ENCODE results near the gene TMEM11.

TMEM11 gene

GRCh38 chr17:21235921-21236320 lies 22.0 kb upstream of the TMEM11 start:
- no peaks in the 10 kb centered on the region for H3F3A ChIP-seq (ENCODE audit: insufficient read depth, low read length)
- no peaks in the 10 kb centered on the region for H3K4me1 ChIP-seq (ENCODE audit: low read length)
- no peak overlapping the region for H2AFZ ChIP-seq (ENCODE audit: low read length)
- H3K9me3 ChIP-seq (replicated peaks; ENCODE audit: insufficient read depth, low read length): no peaks in the 10 kb centered on the region
- no peak for TF ChIP-seq EZH2 (optimal IDR thresholded peaks at IDR 0.05; ENCODE audit: low read depth, low read length)
- TF ChIP-seq EZH2phosphoT487 (IDR thresholded peaks at IDR 0.05; ENCODE audit: low read length): no peak
- TF ChIP-seq, protein P1, sequence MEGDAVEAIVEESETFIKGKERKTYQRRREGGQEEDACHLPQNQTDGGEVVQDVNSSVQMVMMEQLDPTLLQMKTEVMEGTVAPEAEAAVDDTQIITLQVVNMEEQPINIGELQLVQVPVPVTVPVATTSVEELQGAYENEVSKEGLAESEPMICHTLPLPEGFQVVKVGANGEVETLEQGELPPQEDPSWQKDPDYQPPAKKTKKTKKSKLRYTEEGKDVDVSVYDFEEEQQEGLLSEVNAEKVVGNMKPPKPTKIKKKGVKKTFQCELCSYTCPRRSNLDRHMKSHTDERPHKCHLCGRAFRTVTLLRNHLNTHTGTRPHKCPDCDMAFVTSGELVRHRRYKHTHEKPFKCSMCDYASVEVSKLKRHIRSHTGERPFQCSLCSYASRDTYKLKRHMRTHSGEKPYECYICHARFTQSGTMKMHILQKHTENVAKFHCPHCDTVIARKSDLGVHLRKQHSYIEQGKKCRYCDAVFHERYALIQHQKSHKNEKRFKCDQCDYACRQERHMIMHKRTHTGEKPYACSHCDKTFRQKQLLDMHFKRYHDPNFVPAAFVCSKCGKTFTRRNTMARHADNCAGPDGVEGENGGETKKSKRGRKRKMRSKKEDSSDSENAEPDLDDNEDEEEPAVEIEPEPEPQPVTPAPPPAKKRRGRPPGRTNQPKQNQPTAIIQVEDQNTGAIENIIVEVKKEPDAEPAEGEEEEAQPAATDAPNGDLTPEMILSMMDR (IDR thresholded peaks at IDR 0.05; ENCODE audit: low read length): no peak
- no peaks in the 10 kb centered on the region for H3K27me3 ChIP-seq (replicated peaks; ENCODE audit: insufficient read depth, low read length)
- DNase-seq: no peak
- H3K9ac ChIP-seq (ENCODE audit: low read length): no peak overlapping the region
- H3K4me3 ChIP-seq (ENCODE audit: low read length): no peak overlapping the region
- no peaks in the 10 kb centered on the region for H3K9me2 ChIP-seq (replicated peaks; ENCODE audit: insufficient read depth, low read length)
- no peaks in the 10 kb centered on the region for H4K20me1 ChIP-seq (ENCODE audit: insufficient read depth, low read length)
- H3K36me3 ChIP-seq (replicated peaks; ENCODE audit: insufficient read depth, low read length): no peaks in the 10 kb centered on the region
- no peak overlapping the region for H3K27ac ChIP-seq (ENCODE audit: low read length)
- H3K4me2 ChIP-seq (ENCODE audit: low read depth, low read length): no peak overlapping the region
- H3K79me2 ChIP-seq (ENCODE audit: low read length): no peaks in the 10 kb centered on the region

GRCh38 chr17:21233581-21234347 lies 19.8 kb upstream of the TMEM11 start:
- TF ChIP-seq EZH2 (optimal IDR thresholded peaks at IDR 0.05; ENCODE audit: low read depth, low read length) (no peak), EZH2phosphoT487 (IDR thresholded peaks at IDR 0.05; ENCODE audit: low read length) (no peak)
- TF ChIP-seq, protein P1 (IDR thresholded peaks at IDR 0.05; ENCODE audit: low read length): no peak

DNA sequence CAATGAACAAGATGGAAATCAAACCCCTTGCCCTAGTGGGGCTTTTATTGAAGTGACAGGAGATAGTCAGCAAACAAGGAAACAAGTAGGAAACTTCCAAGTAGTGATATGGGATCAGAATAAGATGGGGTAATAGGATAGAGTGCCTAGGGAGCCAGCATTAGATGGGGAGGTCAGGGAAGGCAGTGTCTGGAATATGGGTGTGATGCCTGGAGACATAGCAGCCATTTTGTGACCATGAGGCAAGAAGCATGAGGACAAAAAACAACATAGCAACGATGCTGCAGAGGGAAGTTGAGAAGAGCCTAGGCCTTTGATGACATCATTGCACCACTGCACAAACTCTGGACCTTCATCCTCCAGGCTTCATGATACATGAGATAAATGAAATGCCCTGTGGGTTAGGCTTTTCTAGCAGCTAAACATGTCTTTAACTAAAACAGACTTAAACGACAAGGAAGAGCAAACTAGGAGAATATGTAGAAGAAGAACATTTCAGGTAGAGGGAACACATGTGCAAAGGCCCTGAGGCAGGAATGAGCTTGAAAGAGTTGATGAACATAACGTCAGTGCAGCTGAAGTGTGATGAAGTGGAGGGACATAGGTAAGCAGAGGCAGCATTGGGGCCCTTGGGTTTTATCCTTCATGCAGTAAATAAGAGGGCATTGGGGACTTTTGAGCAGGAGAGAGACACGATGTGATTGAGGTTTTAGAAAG lies 18.2 kb upstream of the TMEM11 start:
- H3K4me1 ChIP-seq (ENCODE audit: low read length): no peaks in the 10 kb centered on the region
- TF ChIP-seq EZH2 (optimal IDR thresholded peaks at IDR 0.05; ENCODE audit: low read depth, low read length) (no peak), EZH2phosphoT487 (IDR thresholded peaks at IDR 0.05; ENCODE audit: low read length) (no peak)
- TF ChIP-seq, protein P1 (IDR thresholded peaks at IDR 0.05; ENCODE audit: low read length): no peak
- H3K36me3 ChIP-seq (replicated peaks; ENCODE audit: insufficient read depth, low read length): no peaks in the 10 kb centered on the region
- H2AFZ ChIP-seq (ENCODE audit: low read length): no peak overlapping the region
- no peaks in the 10 kb centered on the region for H3K79me2 ChIP-seq (ENCODE audit: low read length)
- H3K9me2 ChIP-seq (replicated peaks; ENCODE audit: insufficient read depth, low read length): no peaks in the 10 kb centered on the region
- no peaks in the 10 kb centered on the region for H4K20me1 ChIP-seq (ENCODE audit: insufficient read depth, low read length)
- no peaks in the 10 kb centered on the region for H3K9me3 ChIP-seq (replicated peaks; ENCODE audit: insufficient read depth, low read length)
- H3K9ac ChIP-seq (ENCODE audit: low read length): no peak overlapping the region
- H3K27me3 ChIP-seq (replicated peaks; ENCODE audit: insufficient read depth, low read length): no peaks in the 10 kb centered on the region
- H3K4me2 ChIP-seq (ENCODE audit: low read depth, low read length): no peak overlapping the region
- no peak overlapping the region for H3K4me3 ChIP-seq (ENCODE audit: low read length)
- no peak overlapping the region for H3K27ac ChIP-seq (ENCODE audit: low read length)
- DNase-seq: no peak
- no peaks in the 10 kb centered on the region for H3F3A ChIP-seq (ENCODE audit: insufficient read depth, low read length)

More at GRCh38 chr17:21233581-21234347, 19.8 kb upstream of the TMEM11 start:
- H2AFZ ChIP-seq (ENCODE audit: low read length): no peak overlapping the region
- no peaks in the 10 kb centered on the region for H3K36me3 ChIP-seq (replicated peaks; ENCODE audit: insufficient read depth, low read length)
- H3K9me2 ChIP-seq (replicated peaks; ENCODE audit: insufficient read depth, low read length): no peaks in the 10 kb centered on the region
- H3F3A ChIP-seq (ENCODE audit: insufficient read depth, low read length): no peaks in the 10 kb centered on the region
- H3K9me3 ChIP-seq (replicated peaks; ENCODE audit: insufficient read depth, low read length): no peaks in the 10 kb centered on the region
- no peaks in the 10 kb centered on the region for H4K20me1 ChIP-seq (ENCODE audit: insufficient read depth, low read length)
- H3K9ac ChIP-seq (ENCODE audit: low read length): no peak overlapping the region
- H3K27ac ChIP-seq (ENCODE audit: low read length): no peak overlapping the region
- H3K27me3 ChIP-seq (replicated peaks; ENCODE audit: insufficient read depth, low read length): no peaks in the 10 kb centered on the region
- H3K4me3 ChIP-seq (ENCODE audit: low read length): no peak overlapping the region
- H3K4me1 ChIP-seq (ENCODE audit: low read length): no peaks in the 10 kb centered on the region
- H3K79me2 ChIP-seq (ENCODE audit: low read length): no peaks in the 10 kb centered on the region
- no peak for DNase-seq
- H3K4me2 ChIP-seq (ENCODE audit: low read depth, low read length): no peak overlapping the region

Data from MM.1S (cell line).